ENCODE results near the gene NINJ2. TPM values are rescaled to one million over a fixed set of nuclear protein-coding genes. Genes with fewer than 3 reads are reported as not detected.

Gene NINJ2
- polyA plus RNA-seq, 2 of the 4 experiments (the other 2 are of a cell fraction) = 0.76 to 1.2 TPM

- H3K27ac ChIP-seq = peak overlapping the region; percentile 97 to 98
- peak in 1 of 2 experiments; percentile 56 for DNase-seq (ENCODE audit: low read depth in 1 of 2, low spot score in 1 of 2)
- CTCF ChIA-PET = interaction anchor here (0.8 to 13.7 kb wide), 6 partner anchors 26 to 520 kb away, joined by 3 to 292 read pairs (median 26); partner anchors contain the start of genes RAD52 and WNK1
Measured at GRCh38 chr12:572532-572899, 90.7 kb downstream of the NINJ2 start.

GRCh38 chr12:571795-572531, 91.3 kb downstream of the NINJ2 start:
- Histone ChIP-seq H3K4me3 (peak overlapping the region; percentile 62), H3K4me2 (peak overlapping the region; percentile 85), H3K4me1 (peaks cover 49% of the 10 kb centered on the region), H3K9me3 (peaks cover 5% of the 10 kb centered on the region; the same call in 1 of the 3 replicates), H3K27ac (peak overlapping the region; percentile 97 to 98)
- POLR2A ChIA-PET = interaction anchor here (0.8 to 3.3 kb wide), 5 partner anchors 60 to 377 kb away, joined by 4 to 77 read pairs (median 15); partner anchors contain the start of genes RAD52 and WNK1
- DNase-seq (ENCODE audit: low read depth in 1 of 2, low spot score in 1 of 2) = peak; percentile 55 to 74
- 10% methylated on average over 19 of the region's 19 CpGs for WGBS (ENCODE audit: missing lambda C conversion rate)
- TF ChIP-seq ATOH8 (CRISPR knock-in tag; IDR thresholded peaks at IDR 0.05; ENCODE audit: low read depth) = 0 out of 2 replicates have a peak, but pooled peaks have one; percentile 18
- TF ChIP-seq ESRRA (IDR thresholded peaks at IDR 0.05; ENCODE audit: borderline replicate concordance, low read length) = 0 out of 2 replicates have a peak, but pooled peaks have one; percentile 47
- peak; percentile 49; the same call in 1 of the 2 replicates for TF ChIP-seq MYC (IDR thresholded peaks at IDR 0.05; ENCODE audit: borderline replicate concordance, low read length)
- 0 out of 5 replicates have a peak, but pooled peaks of 1 of the 2 experiments have one; percentile 26 for TF ChIP-seq JUN (IDR thresholded peaks at IDR 0.05)
- peak; percentile 71 for TF ChIP-seq MAX (IDR thresholded peaks at IDR 0.05)
- no peak for TF ChIP-seq NPAS2 (CRISPR knock-in tag; IDR thresholded peaks at IDR 0.05; ENCODE audit: borderline replicate concordance)
- TF ChIP-seq ZNF302 (CRISPR knock-in tag; IDR thresholded peaks at IDR 0.05) = 0 out of 2 replicates have a peak, but pooled peaks have one; percentile 40
- TF ChIP-seq NR3C1 (IDR thresholded peaks at IDR 0.05) = no peak
- ATAC-seq = peak; percentile 9 to 21; a peak in 5 of 6 replicates
- CTCF ChIA-PET = interaction anchor here (0.5 to 13.7 kb wide), 15 partner anchors 13 to 1021 kb away, joined by 3 to 292 read pairs (median 5); partner anchors contain the start of genes RAD52 and WNK1
- FAIRE-seq = no peak

More at GRCh38 chr12:572532-572899, 90.7 kb downstream of the NINJ2 start:
- H3K4me2 ChIP-seq = peak overlapping the region; percentile 85
- FAIRE-seq (no peak), ATAC-seq (no peak)
- POLR2A ChIA-PET = interaction anchor here (0.8 to 3.3 kb wide), 3 partner anchors 70 to 239 kb away, joined by 4 to 77 read pairs (median 15); partner anchors contain the start of gene WNK1
- TF ChIP-seq HEYL (CRISPR knock-in tag; IDR thresholded peaks at IDR 0.05) (0 out of 2 replicates have a peak, but pooled peaks have one; percentile 9), ATOH8 (CRISPR knock-in tag; IDR thresholded peaks at IDR 0.05; ENCODE audit: low read depth) (peak; percentile 28; the same call in 1 of the 2 replicates), POLR2AphosphoS2 (conservative IDR thresholded peaks at IDR 0.05; ENCODE audit: low read length) (no peak), MAZ (IDR thresholded peaks at IDR 0.05; ENCODE audit: borderline replicate concordance, low read depth, low read length) (no peak), JUN (IDR thresholded peaks at IDR 0.05) (no peak), TFCP2L1 (CRISPR knock-in tag; IDR thresholded peaks at IDR 0.05) (no peak), ESRRA (IDR thresholded peaks at IDR 0.05; ENCODE audit: borderline replicate concordance, low read length) (no peak), NFE2L2 (conservative IDR thresholded peaks at IDR 0.05; ENCODE audit: low read length) (no peak), KDM1A (IDR thresholded peaks at IDR 0.05; ENCODE audit: low read depth) (peak; percentile 55; the same call in 1 of the 2 replicates), RFX5 (IDR thresholded peaks at IDR 0.05) (no peak), FOSL2 (IDR thresholded peaks at IDR 0.05) (no peak), FOSL2 (CRISPR knock-in tag; IDR thresholded peaks at IDR 0.05) (peak; percentile 68), CHD4 (IDR thresholded peaks at IDR 0.05; ENCODE audit: borderline replicate concordance) (peak; percentile 76; the same call in 1 of the 2 replicates), USF2 (IDR thresholded peaks at IDR 0.05) (no peak), NR3C1 (IDR thresholded peaks at IDR 0.05) (no peak), ZSCAN20 (CRISPR knock-in tag; IDR thresholded peaks at IDR 0.05) (no peak), ZFP36 (IDR thresholded peaks at IDR 0.05; ENCODE audit: borderline replicate concordance, partially characterized antibody) (peak; percentile 87)
- WGBS (ENCODE audit: missing lambda C conversion rate) = 44% methylated on average over 3 of the region's 3 CpGs
- peak overlapping the region; percentile 62; the same call in 2 of the 3 replicates for H3K4me3 ChIP-seq
- peaks cover 49% of the 10 kb centered on the region for H3K4me1 ChIP-seq
- H3K9me3 ChIP-seq = peaks cover 5% of the 10 kb centered on the region; the same call in 1 of the 3 replicates

Data from A549 (cell line).